ENCODE measurements around the gene PLVAP.

The PLVAP gene

GRCh38 chr19:17333611-17334413 lies 43.3 kb downstream of the PLVAP start:
- DNase-seq, result peak; percentile 84

DNA sequence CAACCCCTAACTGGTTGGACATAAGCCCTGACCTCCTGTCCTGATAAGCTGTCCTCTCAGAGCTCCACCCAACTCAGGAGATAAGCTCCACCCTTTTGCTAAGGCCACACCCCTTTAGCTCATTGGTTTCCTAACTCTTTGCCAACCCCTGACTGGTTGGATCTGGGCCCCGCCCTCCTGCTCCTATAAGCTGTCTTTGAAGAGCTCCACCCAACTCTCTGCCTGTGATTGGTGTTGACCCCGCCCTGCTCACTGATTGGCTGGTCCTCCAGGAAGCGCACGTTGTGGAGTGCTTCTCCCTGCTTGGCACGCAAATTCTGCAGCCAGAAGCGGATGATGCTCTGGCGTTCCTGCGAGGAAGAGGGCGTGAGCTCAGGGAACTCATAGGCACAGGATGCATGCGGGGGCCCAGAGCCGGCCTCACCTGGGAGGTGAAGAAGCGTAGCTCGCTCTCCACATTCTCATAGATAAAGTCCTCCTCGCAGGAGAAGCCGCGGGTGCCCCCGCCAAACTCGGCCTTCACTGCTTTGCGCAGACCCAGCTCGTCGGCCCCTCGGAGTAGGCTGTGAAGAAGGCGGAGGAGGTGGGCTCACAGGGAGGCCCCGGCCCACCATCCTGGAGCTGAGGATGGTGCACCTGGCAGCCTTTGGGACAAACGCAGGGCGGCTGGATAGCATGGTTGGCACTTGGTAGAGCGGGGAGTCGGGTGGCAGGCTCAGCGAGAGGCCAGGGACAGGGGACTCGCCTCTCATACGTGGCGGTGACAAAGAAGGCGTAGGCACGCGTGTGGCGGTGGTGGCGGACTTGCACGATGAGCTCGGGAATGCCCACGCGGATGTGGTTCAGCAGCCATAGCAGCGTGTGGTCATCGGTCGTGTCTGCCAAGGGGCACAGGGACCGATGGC lies 44.2 kb downstream of the PLVAP start:
- DNase-seq, result peak; percentile 58

GRCh38 chr19:17332360-17332676 lies 44.8 kb downstream of the PLVAP start:
- DNase-seq, result no peak

GRCh38 chr19:17331045-17331558 lies 46.0 kb downstream of the PLVAP start:
- DNase-seq, result no peak

DNA sequence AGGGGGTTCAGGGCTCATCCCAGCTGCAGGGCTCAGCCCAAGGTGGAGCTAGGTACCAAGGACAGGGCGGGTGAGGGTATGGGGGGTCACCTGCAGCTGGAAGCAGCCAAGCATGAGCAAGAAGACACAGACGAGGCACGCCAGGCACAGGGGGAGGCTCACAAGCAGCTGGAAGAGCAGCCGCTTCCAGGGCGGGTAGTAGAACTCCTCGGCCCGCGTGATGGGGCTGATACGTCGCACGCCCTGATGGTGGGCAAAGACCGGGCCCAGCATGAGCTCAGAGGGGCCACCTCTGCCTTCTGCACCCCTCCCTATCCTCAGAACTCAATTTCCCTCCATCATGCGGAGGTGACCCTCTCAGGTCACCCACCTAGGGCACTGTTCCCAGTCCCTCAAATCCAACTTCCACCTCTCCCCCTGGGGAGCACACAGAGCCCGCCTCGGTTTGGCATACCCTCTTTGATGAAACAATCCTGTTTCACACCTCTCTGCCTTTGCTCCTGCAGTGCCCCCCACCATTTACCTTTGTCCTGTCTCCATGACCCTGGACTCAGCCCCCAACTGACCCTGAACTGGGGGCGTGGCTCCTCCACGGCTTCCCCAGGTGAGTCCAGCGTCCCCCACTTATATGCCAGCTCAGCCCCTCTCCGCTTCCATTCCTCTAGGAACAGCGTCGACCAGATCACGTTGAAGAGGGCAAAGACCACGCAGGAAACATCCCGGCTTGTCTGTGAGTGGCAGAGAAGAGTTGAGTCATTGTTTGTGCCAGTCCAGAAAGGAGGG lies 46.7 kb downstream of the PLVAP start:
- DNase-seq, result no peak

DNA sequence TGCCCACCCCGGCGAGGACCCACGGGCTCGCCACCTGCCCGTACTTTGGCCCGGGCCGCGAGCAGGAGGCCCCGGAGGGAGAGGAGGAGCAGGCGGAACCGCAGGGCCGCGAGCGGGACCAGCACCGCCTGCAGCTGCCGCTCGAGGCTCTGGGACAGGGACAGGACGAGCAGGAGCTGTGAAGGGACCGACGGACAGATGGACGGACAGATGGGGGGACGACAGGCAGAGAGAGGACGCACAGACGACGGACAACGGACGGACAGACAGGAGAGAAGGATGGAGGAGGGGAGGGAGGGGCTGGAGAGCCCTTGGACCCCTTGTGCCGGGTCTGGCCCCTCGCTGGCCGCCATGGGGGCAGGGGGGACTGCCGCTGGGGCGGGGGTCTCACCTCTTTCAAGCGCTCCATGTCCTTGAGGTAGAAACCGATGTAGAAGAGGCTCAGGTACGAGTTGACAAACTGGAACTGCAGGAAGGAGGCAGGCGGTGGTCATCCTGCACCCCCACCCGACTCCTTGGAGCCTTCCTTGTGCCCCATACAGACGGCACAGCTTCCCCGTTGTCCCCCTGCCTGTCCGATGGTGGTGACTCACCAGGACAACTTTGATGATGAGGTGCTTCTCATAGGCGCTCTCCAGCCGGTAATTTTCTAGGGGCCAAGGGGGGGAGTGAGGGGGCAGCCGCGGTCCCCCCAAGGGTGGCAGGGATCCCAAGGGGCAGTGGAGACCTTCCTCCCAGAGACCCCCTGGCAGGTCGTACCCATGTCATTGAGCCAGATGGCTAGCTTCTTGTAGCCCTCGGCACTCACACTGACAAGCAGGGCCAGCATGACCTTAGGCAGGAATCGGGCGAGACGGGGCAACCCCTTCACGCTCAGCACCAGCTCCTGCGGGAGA lies 47.5 kb downstream of the PLVAP start:
- DNase-seq, result no peak

DNA sequence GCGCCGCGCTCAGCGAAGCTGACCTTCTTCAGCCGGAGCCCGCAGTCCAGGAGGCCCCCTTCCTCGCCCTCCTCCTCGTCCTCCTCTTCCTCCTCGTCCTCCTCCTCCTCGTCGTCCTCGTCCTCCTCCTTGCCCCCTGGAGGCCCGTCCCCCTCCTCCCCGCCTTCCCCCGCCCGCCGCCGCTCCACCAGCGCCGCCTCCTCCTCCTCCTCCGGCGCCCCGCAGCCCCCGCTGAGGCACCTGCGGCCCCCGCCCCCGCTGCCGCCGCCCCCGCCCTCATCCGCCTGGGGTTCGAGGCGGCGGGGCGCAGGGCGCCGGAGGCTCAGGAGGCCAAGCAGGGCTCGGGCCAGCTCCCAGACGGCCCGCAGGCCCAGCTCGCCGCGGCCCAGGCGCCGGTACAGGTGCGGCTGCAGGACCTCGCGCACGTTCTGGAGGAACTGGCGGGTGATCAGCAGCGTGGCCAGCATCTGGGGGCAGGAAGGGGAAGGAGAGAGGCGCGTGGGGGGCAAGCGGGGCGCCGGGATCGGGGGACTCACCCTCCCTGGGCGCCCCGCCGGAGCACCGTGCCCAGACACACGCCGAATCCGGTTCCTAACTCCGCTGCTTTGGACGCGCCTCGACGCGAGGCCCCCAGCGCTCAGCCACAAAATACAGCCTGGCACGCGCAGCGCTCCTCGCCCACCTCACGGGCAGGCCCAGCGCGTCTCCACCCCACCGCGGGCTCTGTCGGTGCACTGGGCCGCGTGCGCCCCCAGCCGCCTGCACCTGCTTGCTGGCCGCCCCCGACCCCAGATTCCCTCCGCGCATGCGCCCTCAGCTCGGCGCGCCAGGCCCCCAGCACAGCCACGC lies 48.4 kb downstream of the PLVAP start:
- DNase-seq, result no peak

- no peak for DNase-seq
Observed at GRCh38 chr19:17327654-17328516, 49.3 kb downstream of the PLVAP start.

DNA sequence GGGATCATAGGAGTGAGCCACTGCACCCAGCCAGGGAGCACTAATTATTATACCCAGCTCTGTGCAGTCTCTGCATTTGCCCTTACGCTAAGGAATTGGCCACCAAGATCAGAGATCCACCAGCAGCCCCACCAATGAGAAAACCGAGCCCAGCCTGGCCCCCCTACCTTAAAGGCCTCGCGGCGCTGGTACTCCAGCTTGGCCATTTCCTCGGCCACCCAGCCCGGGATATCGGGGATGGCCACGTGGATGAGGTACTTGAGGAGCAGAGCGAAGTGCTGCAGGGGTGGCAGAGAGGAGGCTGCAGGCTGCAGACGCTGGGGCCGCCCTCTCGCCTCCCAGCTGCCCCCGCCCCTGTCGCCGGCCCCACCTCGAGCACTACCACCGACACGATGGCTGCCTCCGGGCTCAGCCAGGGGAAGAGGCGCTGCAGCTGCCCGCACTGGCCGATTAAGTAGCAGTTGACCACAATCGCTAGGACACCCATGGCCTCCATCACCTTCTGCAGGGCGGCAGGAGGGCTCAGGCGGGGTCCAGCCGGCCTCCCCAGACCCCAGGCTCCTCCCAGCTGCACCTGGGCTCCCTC lies 50.0 kb downstream of the PLVAP start:
- DNase-seq, result no peak

- no peak for DNase-seq
Observed at GRCh38 chr19:17326595-17326966, 50.6 kb downstream of the PLVAP start.

- DNase-seq, result no peak
Observed at GRCh38 chr19:17325881-17326594, 51.1 kb downstream of the PLVAP start.

- DNase-seq, result no peak
Observed at GRCh38 chr19:17325133-17325532, 52.0 kb downstream of the PLVAP start.

DNA sequence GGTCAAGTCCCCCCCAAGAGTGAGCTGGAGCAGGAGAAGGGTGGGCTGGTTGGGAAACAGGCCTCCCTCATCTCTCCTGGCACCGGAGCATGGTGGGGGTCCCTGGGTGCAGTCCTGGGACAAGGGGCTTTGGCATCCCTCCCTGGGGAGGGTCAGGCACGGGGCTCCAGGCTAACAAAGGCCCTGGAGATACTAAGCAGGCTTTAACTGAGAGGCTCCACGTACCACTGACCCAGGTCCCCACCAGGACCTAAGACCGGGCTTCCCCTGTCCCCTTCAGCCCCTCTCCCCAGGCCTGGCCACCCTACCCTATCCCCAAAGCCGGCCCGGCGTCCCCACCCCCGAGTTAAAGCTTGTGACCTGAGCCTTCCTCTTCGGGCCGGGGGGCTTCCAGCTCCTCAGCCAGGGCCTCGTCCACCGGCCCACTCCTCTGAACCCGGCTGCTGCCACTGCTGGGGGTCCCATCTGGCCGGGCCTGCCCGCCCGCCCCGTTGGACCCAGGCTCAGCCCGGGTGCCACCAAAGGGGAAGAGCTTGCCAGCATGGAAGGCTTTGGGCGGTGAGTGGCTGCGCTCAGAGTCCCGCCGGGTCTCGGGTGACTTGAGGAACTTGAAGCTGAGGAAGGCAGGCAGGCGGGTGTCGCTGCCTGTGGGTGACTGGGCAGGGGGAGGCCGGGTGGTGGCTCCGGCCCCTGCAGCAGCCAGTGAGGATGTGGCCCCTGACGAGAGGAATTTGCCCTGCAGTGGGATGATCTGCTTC lies 52.6 kb downstream of the PLVAP start:
- DNase-seq, result no peak

DNA sequence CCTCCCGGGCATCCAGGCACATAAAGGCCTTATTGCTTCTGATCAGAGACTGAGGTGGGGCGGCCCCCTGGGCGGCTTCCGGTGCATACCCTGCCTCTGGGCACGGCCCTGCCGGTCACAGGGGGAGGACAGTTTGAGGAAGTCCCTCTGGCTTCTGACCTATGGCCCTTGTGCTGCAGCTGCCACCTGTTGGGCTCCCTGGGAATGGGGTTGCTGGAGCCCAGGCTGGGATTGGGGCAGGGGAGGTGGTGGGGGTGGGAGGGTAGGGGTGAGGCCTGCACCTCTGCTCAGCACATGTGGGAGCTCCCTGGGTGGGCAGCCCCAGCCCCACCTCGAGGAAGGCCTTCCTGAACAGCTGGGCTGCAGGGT lies 53.2 kb downstream of the PLVAP start:
- no peak for DNase-seq

DNA sequence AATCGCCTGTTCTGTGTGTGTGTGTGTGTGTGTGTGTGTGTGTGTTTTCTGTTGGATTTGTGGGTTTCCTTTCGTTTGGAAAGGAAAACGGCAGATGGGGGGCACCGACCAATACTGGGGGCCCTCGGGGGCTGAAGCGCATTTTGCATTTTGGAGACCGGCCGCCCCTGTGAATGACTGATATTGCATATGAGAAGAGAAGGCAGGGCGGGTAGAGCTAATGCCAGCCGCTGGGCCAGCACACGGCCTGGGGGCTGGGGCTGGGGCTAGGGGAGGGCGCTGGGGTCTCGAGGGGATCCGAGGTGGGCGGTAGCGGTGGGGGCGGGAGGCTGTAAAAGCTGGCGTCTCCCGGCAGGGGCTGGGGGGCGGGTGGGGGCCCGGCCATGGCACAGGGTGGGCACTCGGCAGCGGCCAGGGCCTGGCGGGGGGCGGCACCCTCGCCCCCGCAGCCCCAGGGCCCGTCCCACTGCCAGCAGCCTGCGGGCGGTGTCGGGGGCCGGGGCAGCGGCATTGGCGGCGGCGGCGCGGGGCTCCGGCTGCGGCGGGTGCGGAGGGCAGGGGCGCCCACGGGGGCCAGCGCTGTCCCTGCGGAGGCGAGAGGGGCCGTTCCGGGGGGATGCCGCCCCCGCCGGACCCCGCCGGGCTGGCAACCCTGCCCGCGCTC lies 53.7 kb downstream of the PLVAP start:
- no peak for DNase-seq

DNA sequence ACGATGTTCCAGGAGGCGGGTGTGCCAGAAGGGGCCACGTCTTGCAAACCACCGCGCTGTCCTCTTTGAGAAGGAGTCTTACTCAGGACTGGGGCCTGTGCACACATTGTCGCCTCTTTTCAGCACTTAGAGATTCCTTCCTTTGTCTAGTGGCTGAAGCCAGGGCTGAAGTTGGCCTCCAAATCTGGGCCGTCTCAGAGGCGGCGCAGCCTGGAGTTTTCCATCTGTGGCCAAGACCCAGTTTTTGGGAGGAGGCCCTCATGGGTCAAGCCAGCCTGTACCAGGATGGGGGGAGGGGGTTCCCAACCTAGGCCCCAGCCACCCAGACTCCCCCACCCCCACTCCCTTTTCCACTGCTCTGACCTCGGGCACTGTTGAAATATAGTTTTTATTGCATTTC lies 54.3 kb downstream of the PLVAP start:
- no peak for DNase-seq

All from fibroblast of skin of scalp (primary cell).